ENCODE measurements around the gene NTN4.

NTN4 gene

GRCh38 chr12:95701722-95702418 is 88.7 kb downstream of the NTN4 start:
- Histone ChIP-seq H3K27ac (ENCODE audit: low read depth, low read length) (no peak overlapping the region), H3F3A (ENCODE audit: control insufficient read depth, insufficient read depth) (no peaks in the 10 kb centered on the region), H3K79me2 (ENCODE audit: control insufficient read depth, low read length) (no peaks in the 10 kb centered on the region), H3K27me3 (ENCODE audit: control insufficient read depth, low read length) (peaks cover 10% of the 10 kb centered on the region), H3K9me3 (ENCODE audit: control insufficient read depth, insufficient read depth, low read length) (no peaks in the 10 kb centered on the region), H3K9me2 (replicated peaks; ENCODE audit: control insufficient read depth, low read length) (no peaks in the 10 kb centered on the region), H3K4me2 (ENCODE audit: low read length) (no peak overlapping the region), H4K20me1 (ENCODE audit: control insufficient read depth, insufficient read depth, low read depth, low read length) (no peaks in the 10 kb centered on the region), H3K4me3 (ENCODE audit: low read length) (no peak overlapping the region), H3K4me1 (ENCODE audit: control insufficient read depth, low read length) (no peaks in the 10 kb centered on the region), H3K36me3 (ENCODE audit: control insufficient read depth, low read length) (no peaks in the 10 kb centered on the region)
- no peak for TF ChIP-seq EZH2phosphoT487 (IDR thresholded peaks at IDR 0.05; ENCODE audit: borderline replicate concordance, low read length)
- TF ChIP-seq CTCF (IDR thresholded peaks at IDR 0.05; ENCODE audit: low read depth, low read length, poor library complexity, severe bottlenecking) = no peak

DNA sequence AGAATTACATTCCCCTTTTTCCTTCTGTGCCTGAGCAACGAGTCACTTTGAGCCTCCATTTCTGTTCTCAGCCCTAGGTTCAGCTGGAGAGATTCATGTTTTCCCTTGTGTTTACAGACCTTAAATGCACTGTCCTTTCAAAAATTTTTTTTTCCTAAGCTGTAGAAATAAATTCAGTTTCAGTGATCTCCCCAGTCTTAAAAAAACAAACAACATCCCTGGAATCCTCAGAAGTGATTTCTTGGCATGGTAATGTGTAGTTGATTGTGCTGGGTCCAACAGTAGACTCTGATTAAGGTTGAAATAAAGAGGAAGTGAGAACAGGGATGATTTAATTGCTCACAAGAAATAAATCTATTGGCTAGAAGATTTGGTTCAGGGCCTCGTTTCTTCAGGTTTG is 89.3 kb downstream of the NTN4 start:
- Histone ChIP-seq H3K36me3 (ENCODE audit: control insufficient read depth, low read length) (no peaks in the 10 kb centered on the region), H3K9me2 (replicated peaks; ENCODE audit: control insufficient read depth, low read length) (no peaks in the 10 kb centered on the region), H3K27me3 (ENCODE audit: control insufficient read depth, low read length) (peaks cover 10% of the 10 kb centered on the region), H3K27ac (ENCODE audit: low read depth, low read length) (no peak overlapping the region), H3K4me3 (ENCODE audit: low read length) (no peak overlapping the region), H3K4me1 (ENCODE audit: control insufficient read depth, low read length) (no peaks in the 10 kb centered on the region), H4K20me1 (ENCODE audit: control insufficient read depth, insufficient read depth, low read depth, low read length) (no peaks in the 10 kb centered on the region), H3K79me2 (ENCODE audit: control insufficient read depth, low read length) (no peaks in the 10 kb centered on the region), H3K4me2 (ENCODE audit: low read length) (no peak overlapping the region), H3K9me3 (ENCODE audit: control insufficient read depth, insufficient read depth, low read length) (no peaks in the 10 kb centered on the region), H3F3A (ENCODE audit: control insufficient read depth, insufficient read depth) (no peaks in the 10 kb centered on the region)
- TF ChIP-seq EZH2phosphoT487 (IDR thresholded peaks at IDR 0.05; ENCODE audit: borderline replicate concordance, low read length) = no peak
- TF ChIP-seq CTCF (IDR thresholded peaks at IDR 0.05; ENCODE audit: low read depth, low read length, poor library complexity, severe bottlenecking) = no peak

- no peak overlapping the region for H3K4me3 ChIP-seq (ENCODE audit: low read length)
- H3K9me2 ChIP-seq (replicated peaks; ENCODE audit: control insufficient read depth, low read length) = no peaks in the 10 kb centered on the region
- H3K9me3 ChIP-seq (ENCODE audit: control insufficient read depth, insufficient read depth, low read length) = no peaks in the 10 kb centered on the region
- no peak for TF ChIP-seq CTCF (IDR thresholded peaks at IDR 0.05; ENCODE audit: low read depth, low read length, poor library complexity, severe bottlenecking)
- TF ChIP-seq EZH2phosphoT487 (IDR thresholded peaks at IDR 0.05; ENCODE audit: borderline replicate concordance, low read length) = no peak
- no peaks in the 10 kb centered on the region for H4K20me1 ChIP-seq (ENCODE audit: control insufficient read depth, insufficient read depth, low read depth, low read length)
- H3K79me2 ChIP-seq (ENCODE audit: control insufficient read depth, low read length) = no peaks in the 10 kb centered on the region
- no peak overlapping the region for H3K27ac ChIP-seq (ENCODE audit: low read depth, low read length)
- H3F3A ChIP-seq (ENCODE audit: control insufficient read depth, insufficient read depth) = no peaks in the 10 kb centered on the region
- peaks cover 7% of the 10 kb centered on the region for H3K27me3 ChIP-seq (ENCODE audit: control insufficient read depth, low read length)
- no peak overlapping the region for H3K4me2 ChIP-seq (ENCODE audit: low read length)
- H3K4me1 ChIP-seq (ENCODE audit: control insufficient read depth, low read length) = no peaks in the 10 kb centered on the region
- H3K36me3 ChIP-seq (ENCODE audit: control insufficient read depth, low read length) = no peaks in the 10 kb centered on the region
Observed at GRCh38 chr12:95700316-95700785, 90.2 kb downstream of the NTN4 start.

Data from DOHH2 (cell line).